Fibroblast of gingiva (primary cell): Measurements from ENCODE around the gene CUBN.

Experiments used
- DNase-seq: peaks from one replicate; pipeline ENCODE4 v3.0.0-alpha.2; 2011; ENCODE audit warnings: low read depth

Gene CUBN

DNA sequence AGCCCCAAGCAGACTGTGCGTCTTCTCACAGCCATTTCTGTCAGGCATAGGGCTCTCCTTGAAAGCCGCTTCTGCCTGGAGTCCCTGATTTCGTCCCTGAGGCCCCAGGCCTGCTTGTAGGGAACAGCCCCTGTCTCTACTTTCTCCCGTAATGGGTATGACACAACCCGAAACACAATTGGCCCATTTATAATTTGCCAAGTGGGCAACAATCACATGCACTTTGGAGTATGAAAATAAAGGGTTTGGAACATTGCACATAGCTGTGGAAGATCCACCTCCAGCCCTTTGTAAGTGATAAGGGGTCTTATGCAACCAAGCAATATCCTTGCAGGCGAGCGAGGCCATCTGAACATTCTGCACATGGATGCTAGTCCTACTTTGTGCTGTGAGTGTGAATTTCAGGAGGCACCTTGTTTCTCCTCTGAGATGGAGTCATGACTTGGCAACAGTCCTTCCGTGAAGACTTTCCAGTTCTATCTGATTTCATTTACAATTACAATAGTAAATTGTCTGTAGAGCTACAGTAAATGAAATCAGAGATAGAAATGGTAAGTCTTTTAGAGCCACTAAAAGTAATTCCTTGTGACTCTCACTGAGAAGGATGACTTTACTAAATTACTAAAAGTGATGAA lies 141.5 kb downstream of the CUBN start:
- no peak for DNase-seq

DNA sequence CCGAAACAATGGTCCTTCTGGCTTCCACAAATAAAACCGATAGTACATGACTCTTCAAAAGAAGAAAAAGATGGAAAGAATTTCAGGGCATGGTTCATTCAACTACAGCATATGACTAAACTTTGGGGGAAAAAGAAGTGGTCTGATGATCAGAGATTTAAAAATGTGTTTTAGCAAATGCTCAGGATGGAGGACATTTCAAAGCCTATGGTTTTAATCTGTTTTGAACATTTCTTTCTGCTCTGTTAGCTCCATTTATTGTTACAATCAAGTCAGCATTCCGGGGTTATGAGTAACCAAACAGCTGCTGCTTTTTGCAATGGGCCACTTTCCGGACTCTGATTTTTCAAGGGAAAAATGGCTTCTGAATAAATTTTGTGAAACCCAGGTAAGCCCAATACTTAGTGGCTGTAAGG lies 142.4 kb downstream of the CUBN start:
- DNase-seq: peak; percentile 89

DNA sequence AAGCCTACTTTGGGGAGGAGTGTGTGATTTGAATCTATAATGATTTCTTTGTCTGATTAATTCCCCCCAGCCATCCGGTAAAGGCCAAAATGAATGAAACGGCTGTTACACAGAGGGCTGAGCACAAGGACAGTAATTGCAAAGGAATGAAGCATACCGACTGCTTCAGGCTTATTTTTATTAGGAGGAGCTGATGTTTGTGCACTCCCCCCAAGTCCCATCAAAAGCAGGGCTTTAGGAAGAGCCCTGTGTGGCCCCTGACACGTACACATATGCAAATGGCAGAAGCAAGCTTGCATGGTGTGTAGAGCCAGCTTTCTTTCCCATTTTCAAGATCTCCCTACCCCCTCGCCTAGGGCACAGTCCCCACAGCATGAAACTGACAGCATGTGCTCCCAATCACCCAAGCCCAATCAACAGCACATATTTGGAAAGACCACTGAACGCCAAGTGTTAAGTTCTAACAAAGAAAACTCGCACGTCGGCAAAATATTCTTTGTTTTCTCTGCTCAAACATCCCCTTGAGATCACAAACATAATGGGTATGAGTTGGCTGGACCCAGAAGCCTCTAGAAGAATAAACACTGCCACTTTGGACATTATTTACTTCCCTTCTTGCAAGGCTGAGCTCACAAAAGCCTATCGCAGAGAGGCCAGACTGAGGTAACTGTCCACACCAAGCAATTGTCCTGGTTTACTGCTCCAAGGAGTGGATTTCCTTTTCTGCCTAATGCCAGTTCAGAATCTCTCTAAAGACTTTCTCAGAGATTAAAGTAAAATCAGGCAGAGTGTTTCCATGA lies 143.0 kb downstream of the CUBN start:
- DNase-seq: peak; percentile 91

DNA sequence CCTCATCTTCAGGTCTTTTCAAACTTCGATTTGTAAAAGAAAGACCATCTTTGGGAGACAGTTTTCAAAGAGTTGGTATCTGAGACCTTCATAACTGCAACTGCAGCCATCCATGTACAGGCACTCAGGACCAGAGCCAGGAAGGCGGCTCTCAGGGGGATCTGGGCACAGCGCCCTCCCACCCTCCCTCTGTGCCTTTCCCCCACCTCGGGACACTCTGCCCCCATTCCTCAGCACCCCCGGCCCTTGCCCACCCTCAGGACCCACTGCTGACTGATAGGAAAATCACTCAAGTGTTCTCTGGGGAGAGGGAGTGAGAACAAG lies 143.6 kb downstream of the CUBN start:
- no peak for DNase-seq

DNA sequence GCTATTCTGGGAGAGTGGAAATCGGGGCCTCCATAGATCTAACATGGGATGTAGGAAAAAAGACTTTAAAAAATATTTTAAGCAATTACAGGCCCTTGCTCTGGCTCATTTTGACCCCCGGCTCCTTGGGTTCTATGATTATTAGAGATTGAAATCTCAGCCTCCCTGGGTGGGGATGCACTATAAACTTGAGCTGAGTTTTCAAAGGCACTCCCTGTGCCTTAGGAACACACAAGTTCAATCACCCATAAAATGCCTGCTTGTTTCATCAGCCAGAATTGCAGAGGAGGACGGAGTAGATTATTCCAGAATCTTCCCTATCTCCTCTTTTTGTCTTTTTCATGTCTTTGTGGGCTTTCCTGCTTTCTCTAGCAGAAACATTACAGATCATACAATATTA lies 145.4 kb downstream of the CUBN start:
- DNase-seq: peak; percentile 42

DNA sequence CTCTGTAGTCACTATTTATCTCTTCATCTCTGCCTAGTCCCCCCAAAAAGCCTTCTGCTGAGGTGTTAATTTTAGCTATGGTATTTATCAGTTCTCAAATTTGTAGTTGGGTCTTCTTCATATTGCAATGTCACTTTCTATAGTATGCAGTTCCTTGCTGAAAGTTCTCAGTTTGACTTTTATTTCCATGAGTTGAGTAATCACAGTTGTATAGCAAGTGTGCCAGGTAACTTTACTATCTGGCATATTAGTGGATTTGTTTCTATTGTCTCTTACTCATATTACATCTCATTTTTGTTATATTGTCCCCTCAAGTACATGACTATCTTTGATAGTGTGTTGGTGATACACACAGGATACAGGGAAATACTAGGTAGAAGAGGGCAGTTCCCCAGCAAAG lies 152.8 kb downstream of the CUBN start:
- no peak for DNase-seq

DNA sequence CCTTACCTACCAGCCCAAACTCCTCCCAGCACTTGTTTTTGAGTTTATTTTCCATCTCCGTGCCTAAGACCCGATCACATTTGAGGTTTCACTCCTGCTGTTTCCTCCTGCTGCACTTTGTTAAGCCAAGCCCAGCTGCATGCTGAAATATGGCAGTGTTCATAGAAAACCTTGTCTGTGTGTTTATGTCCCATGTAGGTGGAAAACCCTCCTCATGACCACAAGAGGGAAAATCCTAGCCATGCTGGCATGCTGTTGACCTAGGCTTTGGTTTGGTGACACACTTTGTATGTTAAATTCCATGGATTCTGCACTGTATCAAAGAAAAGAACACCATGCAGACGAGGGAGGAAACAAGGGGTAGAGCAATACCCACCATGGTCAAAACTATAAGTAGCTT lies 154.4 kb downstream of the CUBN start:
- DNase-seq: no peak

DNA sequence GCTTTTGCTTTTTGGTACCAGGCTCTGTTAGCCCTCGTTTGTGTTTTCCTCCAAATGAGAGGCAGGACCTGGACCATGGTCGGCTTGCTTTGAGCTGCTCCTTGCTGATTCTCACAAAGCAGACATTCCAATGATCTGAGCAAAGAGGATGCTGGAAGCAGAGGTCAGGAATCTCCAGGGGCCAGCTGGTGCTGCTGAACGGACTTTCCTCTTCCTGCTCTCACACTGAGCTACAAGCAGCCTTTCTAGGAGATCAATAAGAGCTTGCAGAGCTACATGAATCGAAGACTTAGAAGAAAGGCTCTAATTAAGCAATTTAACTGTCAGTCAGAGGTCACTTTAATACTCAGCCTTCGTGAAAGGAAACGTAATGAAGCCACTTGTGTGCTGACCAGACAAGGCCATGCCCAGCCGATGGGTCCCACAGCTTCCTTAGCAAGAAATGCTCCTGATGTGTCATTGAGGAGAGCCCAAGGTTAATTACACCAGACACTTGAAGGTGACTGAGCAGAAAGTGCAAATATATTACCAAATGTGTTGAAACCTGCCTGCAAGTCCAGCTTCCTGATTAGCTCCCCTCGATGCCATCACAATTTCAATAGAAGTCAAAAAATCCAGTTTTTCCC lies 161.1 kb downstream of the CUBN start:
- DNase-seq: peak; percentile 79

DNA sequence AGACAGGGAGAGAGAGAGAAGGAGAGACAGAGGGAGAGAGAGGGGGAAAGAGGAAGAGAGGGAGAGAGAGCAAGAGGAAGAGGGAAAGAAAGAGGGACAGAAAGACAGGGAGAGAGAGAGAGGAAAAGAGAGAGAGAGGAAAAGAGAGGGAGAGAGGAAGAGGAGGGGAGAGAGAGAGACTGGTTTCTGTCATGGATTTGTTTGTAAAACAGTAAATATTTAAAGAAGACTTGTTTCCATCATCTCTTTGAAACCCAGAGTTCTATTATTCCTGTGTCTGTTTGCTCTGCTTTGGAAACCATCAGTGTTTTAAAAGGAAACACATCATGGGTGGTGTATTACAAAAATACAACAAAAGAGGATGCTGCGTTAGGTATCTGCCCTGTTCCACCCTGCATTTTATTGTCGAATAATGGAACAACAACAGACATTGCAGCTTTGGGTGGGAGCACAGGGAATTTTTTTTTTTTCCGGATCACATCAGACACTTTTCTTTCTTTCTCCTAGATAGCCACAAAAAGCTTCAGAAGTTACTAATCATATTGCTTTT lies 161.7 kb downstream of the CUBN start:
- DNase-seq: no peak

DNA sequence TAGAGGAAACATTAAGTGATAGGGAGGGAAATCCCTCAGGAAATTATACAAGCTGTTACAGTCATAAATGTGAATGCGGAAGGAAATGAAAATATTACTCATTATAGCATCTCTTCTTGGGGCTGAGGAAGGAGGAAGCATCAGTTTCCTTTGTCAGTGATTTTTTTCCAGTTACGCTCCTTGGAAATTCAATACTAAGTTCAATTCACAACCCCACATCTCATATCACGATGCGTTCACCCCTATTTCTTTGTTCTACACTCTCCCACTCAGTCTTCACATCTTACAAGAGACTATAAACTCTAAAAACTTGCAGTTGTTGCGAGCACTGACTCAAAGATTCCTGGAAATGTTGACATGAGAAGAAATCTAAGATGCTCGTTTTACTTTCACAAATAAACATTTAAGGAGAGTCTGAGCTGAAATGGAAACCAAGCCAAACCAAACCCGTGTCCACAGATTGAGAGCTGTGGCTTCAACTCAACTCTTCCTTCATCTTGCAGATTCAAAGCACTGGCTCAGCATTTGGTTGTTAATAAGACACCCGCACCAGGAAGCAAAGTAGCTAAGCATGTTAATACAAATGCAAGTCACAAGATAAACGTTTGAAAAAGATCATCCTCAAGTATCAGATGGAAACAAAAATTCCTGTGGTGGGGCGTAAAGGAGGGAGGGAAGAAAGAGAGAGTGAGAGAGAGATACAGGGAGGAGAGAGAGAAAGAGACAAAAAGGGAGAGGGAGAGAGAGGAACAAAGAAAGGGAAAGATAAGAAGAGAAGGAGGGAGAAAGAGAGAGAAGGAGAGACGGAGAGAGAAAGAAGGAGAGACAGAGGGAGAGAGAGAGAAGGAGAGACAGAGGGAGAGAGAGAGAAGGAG lies 162.4 kb downstream of the CUBN start:
- DNase-seq: peak; percentile 97

DNA sequence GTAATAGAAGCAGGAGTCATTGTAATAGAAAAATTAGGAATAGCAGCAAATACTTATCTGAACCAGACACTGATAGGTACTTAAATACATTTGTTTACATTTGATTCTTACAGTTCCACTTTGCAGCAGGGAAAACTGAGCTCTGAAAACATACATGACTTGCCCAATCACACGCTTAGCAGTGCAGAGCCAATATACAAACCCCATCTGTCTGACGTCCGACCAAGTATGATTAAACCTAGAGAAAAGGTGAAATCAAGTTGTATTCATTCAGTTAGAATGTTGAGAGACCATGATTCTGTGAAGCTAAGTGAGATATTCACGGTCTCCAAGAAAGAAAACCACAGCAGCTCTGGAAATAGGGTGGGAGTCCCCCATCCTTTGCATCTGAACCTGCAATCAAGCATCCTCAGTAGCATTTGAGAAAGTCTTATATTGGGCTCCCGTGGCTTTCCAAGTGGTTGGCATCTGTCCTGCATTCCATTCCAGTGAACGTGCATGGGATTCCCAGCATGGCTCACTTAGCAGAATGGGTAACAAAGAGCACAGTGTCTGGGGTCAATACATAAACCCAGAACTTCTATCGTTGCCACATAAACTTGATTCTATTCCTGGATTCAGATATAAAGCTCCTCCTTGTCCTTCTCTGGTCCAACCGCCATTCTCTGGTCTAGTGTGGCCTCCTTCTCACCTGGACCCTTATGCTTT lies 163.7 kb downstream of the CUBN start:
- DNase-seq: peak; percentile 97

DNA sequence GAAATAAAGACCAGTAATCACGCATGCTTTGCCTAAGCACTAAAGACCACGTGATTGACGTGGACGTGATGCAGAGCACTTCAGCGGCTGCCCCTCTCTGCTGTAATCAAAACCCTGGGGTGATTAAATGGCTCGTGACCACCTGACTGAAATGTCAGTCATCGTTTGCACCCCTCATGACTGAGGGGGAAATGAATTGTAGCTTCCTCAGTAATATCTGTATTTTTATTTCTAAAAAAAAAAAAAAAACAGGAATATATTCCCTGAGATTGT lies 164.3 kb downstream of the CUBN start:
- DNase-seq: no peak

DNA sequence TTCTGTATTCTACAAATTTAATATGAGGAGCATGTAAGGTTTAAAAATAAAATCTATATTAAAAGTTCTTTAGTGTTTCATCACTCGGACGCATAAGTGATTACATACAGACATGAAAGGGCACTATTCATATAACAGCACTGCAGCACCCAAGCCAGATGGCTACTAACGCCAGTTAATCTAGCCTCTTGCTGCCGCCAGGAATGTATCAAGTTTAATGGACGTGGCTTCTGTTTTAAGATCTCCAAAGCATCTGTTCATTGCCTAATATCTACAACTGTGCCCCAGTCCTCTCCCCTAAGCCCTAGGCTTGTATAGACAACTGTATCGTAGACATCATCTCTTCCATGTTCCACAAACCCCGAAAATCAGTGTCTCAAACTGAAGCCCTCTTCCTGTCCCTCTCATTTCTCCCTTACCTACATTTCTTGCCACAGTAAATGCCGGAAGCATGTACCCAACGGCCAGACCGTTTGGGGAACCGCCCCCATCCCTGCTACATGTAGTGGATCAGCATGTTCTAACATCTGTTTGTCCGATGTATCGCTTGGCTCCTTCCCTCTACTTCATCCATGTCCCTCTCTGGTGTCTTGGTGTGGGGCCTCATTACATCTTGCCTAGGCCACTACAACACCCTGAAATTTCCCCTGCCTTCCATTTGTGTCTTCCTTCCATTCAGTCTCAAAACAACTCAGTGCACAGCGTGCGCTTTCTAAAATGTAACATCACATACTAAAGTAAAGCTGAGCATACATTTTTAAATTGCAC lies 164.9 kb downstream of the CUBN start:
- DNase-seq: peak; percentile 69

DNA sequence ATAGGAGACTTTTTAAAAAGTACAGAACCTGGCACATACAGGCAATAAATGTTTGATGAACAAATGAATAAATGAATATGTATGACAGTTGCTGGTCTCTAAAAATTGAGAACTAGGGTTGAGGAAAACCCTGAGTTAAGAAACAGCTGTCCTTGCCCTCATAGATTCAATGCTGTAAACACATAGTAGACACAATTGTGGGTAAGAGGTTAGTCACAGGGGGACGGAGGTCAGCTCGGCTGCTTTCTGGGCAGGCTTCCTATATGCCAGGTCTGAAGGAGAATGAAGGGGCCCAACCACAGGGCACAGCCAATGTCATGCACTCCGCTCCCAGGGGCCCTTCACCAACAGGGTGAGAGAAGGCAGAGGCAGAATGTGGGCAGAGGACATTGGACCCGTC lies 169.1 kb downstream of the CUBN start:
- no peak for DNase-seq

DNA sequence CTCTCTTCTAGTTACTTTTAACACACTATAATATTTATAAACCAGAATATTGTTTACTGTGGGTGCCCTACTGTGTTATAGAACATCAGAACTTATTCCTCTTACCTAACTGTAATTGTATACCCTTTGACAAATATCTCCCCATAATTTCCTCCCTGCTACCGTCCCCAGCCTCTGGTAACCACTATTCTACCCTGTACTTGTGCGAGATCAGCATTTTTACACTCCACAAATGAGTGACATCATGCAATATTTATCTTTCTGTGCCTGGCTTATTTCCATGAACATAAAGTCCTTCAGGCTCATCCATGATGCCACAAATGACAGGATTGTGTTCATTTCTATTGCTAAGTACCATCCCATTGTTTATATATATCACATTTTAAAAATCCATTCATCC lies 172.6 kb downstream of the CUBN start:
- no peak for DNase-seq

DNA sequence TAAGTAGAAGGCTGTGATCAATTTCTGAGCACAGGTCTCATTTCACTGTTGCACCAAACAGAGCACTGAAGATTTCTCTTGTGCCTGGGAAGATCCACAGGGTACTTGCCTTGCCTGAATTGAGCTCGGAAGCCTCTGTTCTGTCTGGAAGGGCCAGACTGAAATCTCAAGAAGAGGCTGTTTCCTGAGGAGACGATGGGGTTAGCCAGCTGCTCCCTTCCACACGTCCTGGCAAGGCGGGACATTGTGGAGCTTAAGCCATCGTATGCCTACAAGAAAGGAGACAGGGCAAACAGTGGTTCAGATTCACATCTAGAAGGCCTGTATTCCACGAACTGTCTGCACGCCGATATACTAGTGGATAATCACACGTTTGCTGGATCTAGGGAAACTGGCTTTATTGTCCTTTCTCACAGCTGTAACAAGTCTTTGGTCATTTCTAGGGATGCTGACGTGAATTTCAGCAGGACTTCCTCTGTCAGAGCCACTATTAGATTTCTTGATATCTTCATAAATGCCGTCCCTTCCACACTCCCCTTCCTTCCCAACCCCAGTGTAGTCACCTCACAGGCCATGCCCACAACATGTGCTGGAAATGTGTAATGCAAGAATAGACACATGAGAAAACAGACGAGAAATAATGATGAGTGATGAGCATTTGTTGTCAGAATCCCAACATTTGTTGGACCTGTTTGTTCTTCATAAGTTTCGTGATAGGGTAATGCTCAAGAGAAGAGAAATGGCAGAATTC lies 175.2 kb downstream of the CUBN start:
- DNase-seq: no peak

DNA sequence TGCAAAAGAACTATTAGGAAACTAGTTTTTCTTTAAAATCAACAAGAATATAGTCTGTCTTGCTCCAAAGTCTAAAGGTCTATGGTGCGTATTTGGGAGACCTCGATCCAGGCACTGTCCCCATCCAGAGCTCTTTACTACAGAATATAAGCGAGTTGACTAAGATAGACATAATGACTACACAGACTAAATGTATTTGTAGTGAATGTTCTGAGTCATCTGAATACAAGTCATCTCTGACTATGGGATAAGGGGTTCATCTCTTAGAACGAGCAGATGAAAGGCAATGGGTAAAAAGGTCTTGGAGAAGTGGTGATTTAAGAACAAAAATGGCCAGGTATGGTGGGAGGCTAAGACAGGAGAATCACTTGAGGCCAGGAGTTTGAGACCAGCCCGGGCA lies 176.3 kb downstream of the CUBN start:
- no peak for DNase-seq

DNA sequence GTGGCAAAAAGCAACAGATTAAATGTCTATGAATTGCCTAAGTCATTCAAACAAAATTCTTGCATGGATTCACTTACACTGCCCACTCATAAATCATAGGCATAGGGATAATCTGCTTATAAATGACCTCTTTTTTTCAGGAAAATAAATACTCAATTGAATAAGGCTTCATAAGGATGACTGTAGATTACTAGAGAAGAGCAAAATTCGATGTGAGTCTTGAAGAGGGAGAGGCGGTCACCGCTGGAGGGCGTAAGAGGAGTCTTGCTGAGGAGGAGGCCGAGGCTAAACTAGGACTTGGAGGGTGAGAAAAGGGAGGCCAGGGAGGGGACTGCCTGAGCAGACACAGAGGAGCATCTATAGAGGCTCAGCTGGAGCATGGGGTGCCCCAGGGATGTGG lies 177.0 kb downstream of the CUBN start:
- peak; percentile 65 for DNase-seq

DNA sequence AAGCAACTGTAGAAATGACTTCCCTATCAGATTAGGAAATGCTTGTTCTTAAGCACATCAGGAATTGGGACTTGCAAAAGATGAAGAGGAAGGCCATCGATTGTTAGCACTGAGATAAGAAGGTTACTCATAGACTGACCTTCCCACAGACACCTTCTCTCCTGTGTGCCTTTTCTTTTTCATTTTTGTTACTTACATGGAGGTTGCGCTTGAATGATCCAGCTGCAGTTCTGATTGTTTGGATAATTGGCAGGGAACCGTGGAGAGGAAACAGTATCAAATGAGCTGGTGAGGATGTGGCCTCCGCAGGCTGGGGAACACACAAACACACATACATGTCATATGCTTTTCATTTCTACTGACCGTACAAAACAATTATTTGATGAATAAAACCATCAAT lies 177.5 kb downstream of the CUBN start:
- peak; percentile 80 for DNase-seq
